Effector memory CD4-positive, alpha-beta T cell (primary cell): ENCODE results near the gene CLSTN1.

ENCODE experiments used
- DNase-seq, 3 donors: peaks; one replicate each; pipeline ENCODE4 v3.0.0-alpha.2; 2020
- H3K27ac ChIP-seq: 2 replicates; pipeline ENCODE4 v1.7.0; 2013; ENCODE audit warnings: mild to moderate bottlenecking, low read length, moderate library complexity; ENCODE audit not compliant: insufficient read depth, poor library complexity, severe bottlenecking
- H3K27me3 ChIP-seq: replicated peaks from 2 replicates; pipeline ENCODE4 v1.7.0; 2013; ENCODE audit warnings: mild to moderate bottlenecking, low read length; ENCODE audit not compliant: insufficient read depth, control insufficient read depth, poor library complexity, severe bottlenecking
- H3K36me3 ChIP-seq: 2 replicates; pipeline ENCODE4 v1.7.0; 2013; ENCODE audit warnings: mild to moderate bottlenecking, low read length, moderate library complexity; ENCODE audit not compliant: control insufficient read depth, insufficient read depth
- H3K4me1 ChIP-seq: 2 replicates; pipeline ENCODE4 v1.7.0; 2013; ENCODE audit warnings: low read length, mild to moderate bottlenecking; ENCODE audit not compliant: control insufficient read depth, insufficient read depth, poor library complexity, severe bottlenecking
- H3K4me3 ChIP-seq: 2 replicates; pipeline ENCODE4 v1.7.0; 2013; ENCODE audit warnings: low read length, low read depth, mild to moderate bottlenecking; ENCODE audit not compliant: insufficient read depth, poor library complexity, severe bottlenecking
- H3K9me3 ChIP-seq: 2 replicates; pipeline ENCODE4 v1.7.0; 2013; ENCODE audit warnings: mild to moderate bottlenecking, low read length, moderate library complexity; ENCODE audit not compliant: control insufficient read depth

Gene CLSTN1

GRCh38 chr1:9866836-9867235 lies 43.1 kb upstream of the CLSTN1 start:
- peaks cover 3% of the 10 kb centered on the region for H3K36me3 ChIP-seq
- H3K27ac ChIP-seq, result no peak overlapping the region
- DNase-seq, result no peak
- no peaks in the 10 kb centered on the region for H3K27me3 ChIP-seq
- H3K4me3 ChIP-seq, result no peak overlapping the region
- no peaks in the 10 kb centered on the region for H3K9me3 ChIP-seq
- H3K4me1 ChIP-seq, result no peaks in the 10 kb centered on the region

GRCh38 chr1:9865724-9866123 lies 42.0 kb upstream of the CLSTN1 start:
- Histone ChIP-seq H3K27me3 (no peaks in the 10 kb centered on the region), H3K4me3 (no peak overlapping the region), H3K9me3 (no peaks in the 10 kb centered on the region), H3K27ac (no peak overlapping the region), H3K4me1 (no peaks in the 10 kb centered on the region), H3K36me3 (peaks cover 3% of the 10 kb centered on the region)
- DNase-seq, result no peak

- Histone ChIP-seq H3K4me1 (no peaks in the 10 kb centered on the region), H3K27ac (no peak overlapping the region), H3K36me3 (no peaks in the 10 kb centered on the region)
Measured at GRCh38 chr1:9863371-9863770, 39.6 kb upstream of the CLSTN1 start.

GRCh38 chr1:9861360-9861759 lies 37.6 kb upstream of the CLSTN1 start:
- no peaks in the 10 kb centered on the region for H3K9me3 ChIP-seq
- DNase-seq, result no peak
- no peak overlapping the region for H3K27ac ChIP-seq
- no peaks in the 10 kb centered on the region for H3K4me1 ChIP-seq
- no peak overlapping the region for H3K4me3 ChIP-seq
- no peaks in the 10 kb centered on the region for H3K27me3 ChIP-seq
- no peaks in the 10 kb centered on the region for H3K36me3 ChIP-seq

More at GRCh38 chr1:9863371-9863770, 39.6 kb upstream of the CLSTN1 start:
- Histone ChIP-seq H3K4me3 (no peak overlapping the region), H3K27me3 (no peaks in the 10 kb centered on the region), H3K9me3 (no peaks in the 10 kb centered on the region)
- DNase-seq, result no peak

- no peaks in the 10 kb centered on the region for H3K27me3 ChIP-seq
- H3K4me3 ChIP-seq, result no peak overlapping the region
- no peaks in the 10 kb centered on the region for H3K4me1 ChIP-seq
- H3K27ac ChIP-seq, result no peak overlapping the region
- no peaks in the 10 kb centered on the region for H3K9me3 ChIP-seq
- DNase-seq, result no peak
- no peaks in the 10 kb centered on the region for H3K36me3 ChIP-seq
Measured at GRCh38 chr1:9860887-9861286, 37.1 kb upstream of the CLSTN1 start.

- no peak for DNase-seq
- Histone ChIP-seq H3K36me3 (no peaks in the 10 kb centered on the region), H3K4me1 (no peaks in the 10 kb centered on the region)
Measured at GRCh38 chr1:9859281-9860014, 35.7 kb upstream of the CLSTN1 start.

GRCh38 chr1:9858293-9859035 lies 34.7 kb upstream of the CLSTN1 start:
- no peaks in the 10 kb centered on the region for H3K27me3 ChIP-seq
- no peak for DNase-seq
- no peak overlapping the region for H3K27ac ChIP-seq
- no peak overlapping the region for H3K4me3 ChIP-seq
- H3K9me3 ChIP-seq, result no peaks in the 10 kb centered on the region
- H3K4me1 ChIP-seq, result no peaks in the 10 kb centered on the region
- H3K36me3 ChIP-seq, result peaks cover 3% of the 10 kb centered on the region

More at GRCh38 chr1:9859281-9860014, 35.7 kb upstream of the CLSTN1 start:
- H3K9me3 ChIP-seq, result no peaks in the 10 kb centered on the region
- H3K27ac ChIP-seq, result no peak overlapping the region
- no peak overlapping the region for H3K4me3 ChIP-seq
- no peaks in the 10 kb centered on the region for H3K27me3 ChIP-seq

GRCh38 chr1:9855186-9855585 lies 31.4 kb upstream of the CLSTN1 start:
- no peak overlapping the region for H3K27ac ChIP-seq
- H3K27me3 ChIP-seq, result no peaks in the 10 kb centered on the region
- no peak for DNase-seq
- H3K9me3 ChIP-seq, result no peaks in the 10 kb centered on the region
- no peaks in the 10 kb centered on the region for H3K4me1 ChIP-seq
- H3K4me3 ChIP-seq, result no peak overlapping the region
- peaks cover 4% of the 10 kb centered on the region for H3K36me3 ChIP-seq

GRCh38 chr1:9853249-9853595 lies 29.5 kb upstream of the CLSTN1 start:
- DNase-seq, result no peak
- no peaks in the 10 kb centered on the region for H3K27me3 ChIP-seq
- H3K4me1 ChIP-seq, result no peaks in the 10 kb centered on the region
- H3K9me3 ChIP-seq, result no peaks in the 10 kb centered on the region
- H3K4me3 ChIP-seq, result no peak overlapping the region
- H3K36me3 ChIP-seq, result peaks cover 4% of the 10 kb centered on the region
- no peak overlapping the region for H3K27ac ChIP-seq
